T-cell (primary cell): ENCODE measurements around the gene PRKCA. TPM values are rescaled to one million over a fixed set of nuclear protein-coding genes. Genes with fewer than 3 reads are reported as not detected.

Experiments
- ATAC-seq, 4 experiments: fragments of 200-7000 bp in 3 of 4; fragments of 150-1000 bp in 1 of 4; cut with Tn5 transposase; replicated peaks in 1 of 4; 1 replicate in 3 of 4; 2 replicates in 1 of 4; pipeline ENCODE4 v1.10.0; 2021; ENCODE audit warnings: moderate library complexity in 3 of 4, mild to moderate bottlenecking in 2 of 4, moderate number of reproducible peaks in 1 of 4
- CTCF ChIA-PET, 2 donors: fragments of 300-600 bp; sonication (Branson Sonifier 250); formaldehyde crosslinking; loops; one replicate each; lab custom pipeline; 2022; ENCODE audit warnings: antibody characterized with exemption in 2 of 2; lab: Charles Lee
- POLR2A ChIA-PET, 2 donors: fragments of 300-600 bp; sonication (Branson Sonifier 250); formaldehyde crosslinking; loops; one replicate each; lab custom pipeline; 2022; ENCODE audit warnings: antibody characterized with exemption in 2 of 2; lab: Charles Lee
- DNase-seq, 35 experiments: peaks; one replicate each; pipeline versions ENCODE4 v3.0.0 to v3.0.0-alpha.2; 2013 to 2023
- H3K27ac ChIP-seq: one replicate; pipeline ENCODE4 v1.5.1; 2013; ENCODE audit warnings: low read length
- H3K27me3 ChIP-seq, 2 experiments: replicated peaks in 1 of 2; 1 replicate in 1 of 2; 2 replicates in 1 of 2; pipeline versions ENCODE4 v1.6.1 to v1.7.0; 2013; ENCODE audit warnings: low read length in 1 of 2, mixed read lengths in 1 of 2; ENCODE audit not compliant: control insufficient read depth in 2 of 2, insufficient read depth in 2 of 2; ENCODE audit errors: extremely low read depth in 1 of 2
- H3K36me3 ChIP-seq, 2 donors: 1 replicate in 1 of 2; 2 replicates in 1 of 2; pipeline versions ENCODE4 v1.6.1 to v1.7.0; 2013; ENCODE audit warnings: low read length in 1 of 2; ENCODE audit not compliant: control insufficient read depth in 2 of 2, insufficient read depth in 1 of 2; ENCODE audit errors: extremely low read depth in 1 of 2
- H3K4me1 ChIP-seq, 2 experiments: 1 replicate in 1 of 2; 2 replicates in 1 of 2; pipeline versions ENCODE4 v1.6.1 to v1.7.0; 2013; ENCODE audit warnings: low read length in 2 of 2, mixed read lengths in 1 of 2; ENCODE audit not compliant: insufficient read depth in 2 of 2, control insufficient read depth in 1 of 2; ENCODE audit errors: extremely low read depth in 1 of 2
- H3K4me3 ChIP-seq, 2 donors: 1 replicate in 1 of 2; 2 replicates in 1 of 2; pipeline versions ENCODE4 v1.5.1 to v1.7.0; 2013; ENCODE audit warnings: mild to moderate bottlenecking in 2 of 2, low read length in 1 of 2, moderate library complexity in 1 of 2; ENCODE audit not compliant: control insufficient read depth in 1 of 2; ENCODE audit errors: extremely low read depth in 1 of 2
- H3K9me3 ChIP-seq: 2 replicates; pipeline ENCODE4 v1.7.0; 2013
- H3K27ac Mint-ChIP-seq, 2 donors: one replicate each; pipeline ENCODE4 v1.8.0; 2020 to 2021; ENCODE audit warnings: mild to moderate bottlenecking in 2 of 2, mixed read lengths in 2 of 2
- H3K27me3 Mint-ChIP-seq, 2 donors: one replicate each; pipeline ENCODE4 v1.8.0; 2021 to 2022; ENCODE audit warnings: mixed read lengths in 2 of 2
- H3K36me3 Mint-ChIP-seq: one replicate; pipeline ENCODE4 v1.8.0; 2021; ENCODE audit warnings: mixed read lengths
- H3K4me1 Mint-ChIP-seq, 3 donors: one replicate each; pipeline ENCODE4 v1.8.0; 2020 to 2022; ENCODE audit warnings: mixed read lengths in 3 of 3, mild to moderate bottlenecking in 1 of 3
- H3K4me3 Mint-ChIP-seq, 3 donors: one replicate each; pipeline ENCODE4 v1.8.0; 2020 to 2022; ENCODE audit warnings: mild to moderate bottlenecking in 3 of 3, mixed read lengths in 3 of 3, moderate library complexity in 3 of 3
- H3K9me3 Mint-ChIP-seq, 3 donors: one replicate each; pipeline ENCODE4 v1.8.0; 2020 to 2022; ENCODE audit warnings: mixed read lengths in 3 of 3
- WGBS: methylation state at CpG from one replicate; pipeline ENCODE4 v1.1.5; 2013; ENCODE audit warnings: missing lambda C conversion rate; ENCODE audit not compliant: insufficient coverage; 5-methylcytosine and 5-hydroxymethylcytosine counted together
- total RNA-seq, 35 experiments: library from RNA in 6 of 35; stranded (reverse) in 6 of 35; fragments of 120-200 nt in 1 of 35; gene quantifications; one replicate each; pipeline versions ENCODE4 v1.2.1 to v1.2.4 and lab custom pipeline; 2013 to 2026

The PRKCA gene
- total RNA-seq, 5 donors from 2014 or later (not counting 1 experiment from before 2014, with no cell fraction given) = 75.9 to 128 (median 82.0) TPM

GRCh38 chr17:66634193-66634592, 331.8 kb downstream of the PRKCA start:
- Mint-ChIP-seq H3K27me3 (no peaks in the 10 kb centered on the region), H3K4me1 (peaks cover 61 to 66% (median 61%) of the 10 kb centered on the region in 3 donors), H3K36me3 (peaks cover 14% of the 10 kb centered on the region), H3K27ac (peak overlapping the region in 1 of 2 donors; percentile 0), H3K4me3 (no peak overlapping the region), H3K9me3 (peaks cover 0 to 2% (median 0%) of the 10 kb centered on the region in 3 donors)
- Histone ChIP-seq H3K4me3 (no peak overlapping the region), H3K9me3 (no peaks in the 10 kb centered on the region), H3K27me3 (no peaks in the 10 kb centered on the region), H3K27ac (no peak overlapping the region), H3K36me3 (peaks cover 0 to 9% of the 10 kb centered on the region in 2 donors), H3K4me1 (peaks cover 5 to 12% of the 10 kb centered on the region in 2 experiments)
- POLR2A ChIA-PET = interaction anchor here (0.6 kb wide), 2 partner anchors 450 to 819 kb away, joined by 3 read pairs; no protein-coding TSS in a partner anchor
- WGBS = no CpG with 5 or more reads among the region's 1 CpG
- no peak for ATAC-seq
- CTCF ChIA-PET = interaction anchor here in 1 of 2 donors (0.5 kb wide), 1 partner anchor 167 kb away, joined by 3 read pairs; no protein-coding TSS in a partner anchor
- DNase-seq = no peak

GRCh38 chr17:66635386-66636045, 333.1 kb downstream of the PRKCA start:
- H3K36me3 ChIP-seq = peaks cover 0 to 9% of the 10 kb centered on the region in 2 donors
- H3K27ac Mint-ChIP-seq = peak overlapping the region in 1 of 2 donors; percentile 61
- H3K4me3 ChIP-seq = no peak overlapping the region
- peaks cover 51 to 55% (median 52%) of the 10 kb centered on the region in 3 donors for H3K4me1 Mint-ChIP-seq
- peaks cover 18% of the 10 kb centered on the region for H3K36me3 Mint-ChIP-seq
- H3K27ac ChIP-seq = no peak overlapping the region
- ChIA-PET CTCF (interaction anchor here in 1 of 2 donors (0.6 kb wide), 1 partner anchor 477 kb away, joined by 3 read pairs; no protein-coding TSS in a partner anchor), POLR2A (no interaction called here)
- no peaks in the 10 kb centered on the region for H3K27me3 Mint-ChIP-seq
- ATAC-seq = no peak
- H3K27me3 ChIP-seq = no peaks in the 10 kb centered on the region
- H3K9me3 ChIP-seq = no peaks in the 10 kb centered on the region
- no peak for DNase-seq
- no peak overlapping the region for H3K4me3 Mint-ChIP-seq
- peaks cover 5 to 12% of the 10 kb centered on the region in 2 experiments for H3K4me1 ChIP-seq
- H3K9me3 Mint-ChIP-seq = no peaks in the 10 kb centered on the region
- no CpG with 5 or more reads among the region's 7 CpGs for WGBS

- Mint-ChIP-seq H3K4me3 (no peak overlapping the region), H3K9me3 (no peaks in the 10 kb centered on the region), H3K27me3 (no peaks in the 10 kb centered on the region), H3K27ac (peak overlapping the region in 1 of 2 donors; percentile 61), H3K36me3 (peaks cover 18% of the 10 kb centered on the region), H3K4me1 (peaks cover 45 to 49% (median 46%) of the 10 kb centered on the region in 3 donors)
- DNase-seq = no peak
- Histone ChIP-seq H3K9me3 (no peaks in the 10 kb centered on the region), H3K36me3 (peaks cover 2 to 9% of the 10 kb centered on the region in 2 donors), H3K27me3 (no peaks in the 10 kb centered on the region), H3K4me1 (peaks cover 5 to 12% of the 10 kb centered on the region in 2 experiments), H3K27ac (no peak overlapping the region), H3K4me3 (no peak overlapping the region)
- ATAC-seq = no peak
- CTCF ChIA-PET = interaction anchor here in 1 of 2 donors (0.6 kb wide), 1 partner anchor 477 kb away, joined by 3 read pairs; no protein-coding TSS in a partner anchor
- 80% methylated on average over 1 of the region's 4 CpGs for WGBS
- POLR2A ChIA-PET = no interaction called here
Measured at GRCh38 chr17:66636111-66636510, 333.7 kb downstream of the PRKCA start.

GRCh38 chr17:66637491-66637890, 335.1 kb downstream of the PRKCA start:
- DNase-seq (no peak), ATAC-seq (no peak)
- H3K4me1 Mint-ChIP-seq = peaks cover 36% of the 10 kb centered on the region in 3 donors
- 100% methylated on average over 2 of the region's 6 CpGs for WGBS
- ChIA-PET CTCF (no interaction called here), POLR2A (no interaction called here)
- no peaks in the 10 kb centered on the region for H3K9me3 ChIP-seq
- H3K27me3 Mint-ChIP-seq = no peaks in the 10 kb centered on the region
- H3K4me3 ChIP-seq = no peak overlapping the region
- H3K36me3 Mint-ChIP-seq = peaks cover 28% of the 10 kb centered on the region
- H3K27ac Mint-ChIP-seq = no peak overlapping the region
- no peak overlapping the region for H3K4me3 Mint-ChIP-seq
- peaks cover 5 to 12% of the 10 kb centered on the region in 2 experiments for H3K4me1 ChIP-seq
- no peak overlapping the region for H3K27ac ChIP-seq
- H3K27me3 ChIP-seq = no peaks in the 10 kb centered on the region
- peaks cover 6 to 9% of the 10 kb centered on the region in 2 donors for H3K36me3 ChIP-seq
- H3K9me3 Mint-ChIP-seq = no peaks in the 10 kb centered on the region

GRCh38 chr17:66638707-66639479, 336.5 kb downstream of the PRKCA start:
- POLR2A ChIA-PET = interaction anchor here in 1 of 2 donors (0.8 kb wide), 1 partner anchor 14 kb away, joined by 3 read pairs; no protein-coding TSS in a partner anchor
- DNase-seq (no peak), ATAC-seq (no peak)
- H3K27me3 ChIP-seq = no peaks in the 10 kb centered on the region
- peaks cover 9 to 12% of the 10 kb centered on the region in 2 donors for H3K36me3 ChIP-seq
- H3K27ac ChIP-seq = no peak overlapping the region
- no peak overlapping the region for H3K27ac Mint-ChIP-seq
- no peak overlapping the region for H3K4me3 Mint-ChIP-seq
- H3K27me3 Mint-ChIP-seq = no peaks in the 10 kb centered on the region
- no peaks in the 10 kb centered on the region for H3K9me3 ChIP-seq
- 83% methylated on average over 2 of the region's 9 CpGs for WGBS
- H3K36me3 Mint-ChIP-seq = peaks cover 33% of the 10 kb centered on the region
- H3K9me3 Mint-ChIP-seq = no peaks in the 10 kb centered on the region
- peaks cover 0 to under 1% of the 10 kb centered on the region in 2 experiments for H3K4me1 ChIP-seq
- H3K4me1 Mint-ChIP-seq = peaks cover 22 to 26% (median 22%) of the 10 kb centered on the region in 3 donors
- H3K4me3 ChIP-seq = no peak overlapping the region
- CTCF ChIA-PET = no interaction called here
